Measurements from ENCODE around the gene RARS1.

The RARS1 gene

GRCh38 chr5:168486136-168486879, at the start of gene RARS1:
Gene RARS1, plus strand, starts transcription at chr5:168486471. Its CDS starts 28 bp downstream, at chr5:168486499.
- in situ Hi-C loops (cut with MboI; ENCODE audit: low sequenced_read_pairs), result loop anchor here (25.0 kb wide), 1 partner anchor 1101 kb away; the partner anchor contains the start of gene SPDL1
- peak; percentile 91 to 95 for DNase-seq (ENCODE audit: low spot score in 2 of 2)
- Histone ChIP-seq H3K4me1 (peaks cover 3% of the 10 kb centered on the region), H3K36me3 (replicated peaks) (peaks cover 41% of the 10 kb centered on the region), H3K27me3 (ENCODE audit: low read depth) (no peaks in the 10 kb centered on the region), H3K9me3 (no peaks in the 10 kb centered on the region), H3K4me3 (peak within 1 kb of the TSS; percentile 98)

GRCh38 chr5:168438349-168438748, 47.9 kb upstream of the RARS1 start:
- no peak for DNase-seq (ENCODE audit: low spot score in 2 of 2)
- Histone ChIP-seq H3K4me3 (no peak overlapping the region), H3K4me1 (no peaks in the 10 kb centered on the region), H3K27me3 (ENCODE audit: low read depth) (no peaks in the 10 kb centered on the region), H3K36me3 (replicated peaks) (no peaks in the 10 kb centered on the region; the same call in 1 of the 2 replicates), H3K9me3 (no peaks in the 10 kb centered on the region)
- in situ Hi-C loops (cut with MboI; ENCODE audit: low sequenced_read_pairs), result no loop called here

GRCh38 chr5:168443533-168443932, 42.7 kb upstream of the RARS1 start:
- no peak overlapping the region for H3K4me3 ChIP-seq
- H3K36me3 ChIP-seq (replicated peaks), result peaks cover 14% of the 10 kb centered on the region; the same call in 1 of the 2 replicates
- no peak for DNase-seq (ENCODE audit: low spot score in 2 of 2)
- H3K27me3 ChIP-seq (ENCODE audit: low read depth), result no peaks in the 10 kb centered on the region
- no peaks in the 10 kb centered on the region for H3K4me1 ChIP-seq
- no peaks in the 10 kb centered on the region for H3K9me3 ChIP-seq
- in situ Hi-C loops (cut with MboI; ENCODE audit: low sequenced_read_pairs), result no loop called here

- Histone ChIP-seq H3K4me3 (no peak overlapping the region), H3K36me3 (replicated peaks) (peaks cover 14% of the 10 kb centered on the region; the same call in 1 of the 2 replicates), H3K4me1 (no peaks in the 10 kb centered on the region), H3K9me3 (no peaks in the 10 kb centered on the region), H3K27me3 (ENCODE audit: low read depth) (no peaks in the 10 kb centered on the region)
- no peak for DNase-seq (ENCODE audit: low spot score in 2 of 2)
- in situ Hi-C loops (cut with MboI; ENCODE audit: low sequenced_read_pairs), result no loop called here
Observed at GRCh38 chr5:168443950-168444700, 42.1 kb upstream of the RARS1 start.

- in situ Hi-C loops (cut with MboI; ENCODE audit: low sequenced_read_pairs), result no loop called here
- no peak for DNase-seq (ENCODE audit: low spot score in 2 of 2)
- no peak overlapping the region for H3K4me3 ChIP-seq
Observed at GRCh38 chr5:168446983-168447619, 39.2 kb upstream of the RARS1 start.

GRCh38 chr5:168447808-168448207, 38.5 kb upstream of the RARS1 start:
- Histone ChIP-seq H3K27me3 (ENCODE audit: low read depth) (no peaks in the 10 kb centered on the region), H3K36me3 (replicated peaks) (peaks cover 14% of the 10 kb centered on the region; the same call in 1 of the 2 replicates), H3K4me1 (no peaks in the 10 kb centered on the region), H3K9me3 (no peaks in the 10 kb centered on the region), H3K4me3 (no peak overlapping the region)
- in situ Hi-C loops (cut with MboI; ENCODE audit: low sequenced_read_pairs), result no loop called here
- no peak for DNase-seq (ENCODE audit: low spot score in 2 of 2)

More at GRCh38 chr5:168446983-168447619, 39.2 kb upstream of the RARS1 start:
- Histone ChIP-seq H3K27me3 (ENCODE audit: low read depth) (no peaks in the 10 kb centered on the region), H3K9me3 (no peaks in the 10 kb centered on the region), H3K36me3 (replicated peaks) (peaks cover 14% of the 10 kb centered on the region; the same call in 1 of the 2 replicates), H3K4me1 (no peaks in the 10 kb centered on the region)

- no peak for DNase-seq (ENCODE audit: low spot score in 2 of 2)
- H3K27me3 ChIP-seq (ENCODE audit: low read depth), result no peaks in the 10 kb centered on the region
- H3K4me1 ChIP-seq, result no peaks in the 10 kb centered on the region
- H3K4me3 ChIP-seq, result no peak overlapping the region
- in situ Hi-C loops (cut with MboI; ENCODE audit: low sequenced_read_pairs), result no loop called here
- no peaks in the 10 kb centered on the region for H3K9me3 ChIP-seq
- peaks cover 6% of the 10 kb centered on the region; the same call in 1 of the 2 replicates for H3K36me3 ChIP-seq (replicated peaks)
Observed at GRCh38 chr5:168449166-168449565, 37.1 kb upstream of the RARS1 start.

- in situ Hi-C loops (cut with MboI; ENCODE audit: low sequenced_read_pairs), result no loop called here
- DNase-seq (ENCODE audit: low spot score in 2 of 2), result no peak
- Histone ChIP-seq H3K9me3 (no peaks in the 10 kb centered on the region), H3K27me3 (ENCODE audit: low read depth) (no peaks in the 10 kb centered on the region), H3K4me3 (no peak overlapping the region), H3K4me1 (no peaks in the 10 kb centered on the region), H3K36me3 (replicated peaks) (peaks cover 2% of the 10 kb centered on the region)
Observed at GRCh38 chr5:168451565-168451964, 34.7 kb upstream of the RARS1 start.

- no peak for DNase-seq (ENCODE audit: low spot score in 2 of 2)
- in situ Hi-C loops (cut with MboI; ENCODE audit: low sequenced_read_pairs), result no loop called here
- Histone ChIP-seq H3K4me1 (no peaks in the 10 kb centered on the region), H3K36me3 (replicated peaks) (peaks cover 9% of the 10 kb centered on the region; the same call in 1 of the 2 replicates), H3K9me3 (no peaks in the 10 kb centered on the region), H3K27me3 (ENCODE audit: low read depth) (no peaks in the 10 kb centered on the region), H3K4me3 (no peak overlapping the region)
Observed at GRCh38 chr5:168455201-168455600, 31.1 kb upstream of the RARS1 start.

GRCh38 chr5:168457542-168457941, 28.7 kb upstream of the RARS1 start:
- Histone ChIP-seq H3K27me3 (ENCODE audit: low read depth) (no peaks in the 10 kb centered on the region), H3K4me3 (no peak overlapping the region), H3K36me3 (replicated peaks) (peaks cover 9% of the 10 kb centered on the region), H3K9me3 (no peaks in the 10 kb centered on the region), H3K4me1 (no peaks in the 10 kb centered on the region)
- no peak for DNase-seq (ENCODE audit: low spot score in 2 of 2)
- in situ Hi-C loops (cut with MboI; ENCODE audit: low sequenced_read_pairs), result no loop called here

- no peak for DNase-seq (ENCODE audit: low spot score in 2 of 2)
- no peaks in the 10 kb centered on the region for H3K4me1 ChIP-seq
- in situ Hi-C loops (cut with MboI; ENCODE audit: low sequenced_read_pairs), result no loop called here
- H3K9me3 ChIP-seq, result no peaks in the 10 kb centered on the region
- H3K36me3 ChIP-seq (replicated peaks), result peaks cover 15% of the 10 kb centered on the region
- no peak overlapping the region for H3K4me3 ChIP-seq
- no peaks in the 10 kb centered on the region for H3K27me3 ChIP-seq (ENCODE audit: low read depth)
Observed at GRCh38 chr5:168460606-168461005, 25.7 kb upstream of the RARS1 start.

GRCh38 chr5:168463081-168463480, 23.2 kb upstream of the RARS1 start:
- no peak for DNase-seq (ENCODE audit: low spot score in 2 of 2)
- H3K4me1 ChIP-seq, result no peaks in the 10 kb centered on the region
- H3K36me3 ChIP-seq (replicated peaks), result peaks cover 22% of the 10 kb centered on the region
- H3K27me3 ChIP-seq (ENCODE audit: low read depth), result no peaks in the 10 kb centered on the region
- in situ Hi-C loops (cut with MboI; ENCODE audit: low sequenced_read_pairs), result no loop called here
- no peak overlapping the region for H3K4me3 ChIP-seq
- no peaks in the 10 kb centered on the region for H3K9me3 ChIP-seq

GRCh38 chr5:168464214-168464613, 22.1 kb upstream of the RARS1 start:
- Histone ChIP-seq H3K4me1 (no peaks in the 10 kb centered on the region), H3K27me3 (ENCODE audit: low read depth) (no peaks in the 10 kb centered on the region), H3K4me3 (no peak overlapping the region), H3K36me3 (replicated peaks) (peaks cover 23% of the 10 kb centered on the region), H3K9me3 (no peaks in the 10 kb centered on the region)
- in situ Hi-C loops (cut with MboI; ENCODE audit: low sequenced_read_pairs), result no loop called here
- DNase-seq (ENCODE audit: low spot score in 2 of 2), result no peak

- Histone ChIP-seq H3K9me3 (no peaks in the 10 kb centered on the region), H3K36me3 (replicated peaks) (peaks cover 23% of the 10 kb centered on the region), H3K4me1 (no peaks in the 10 kb centered on the region), H3K4me3 (no peak overlapping the region), H3K27me3 (ENCODE audit: low read depth) (no peaks in the 10 kb centered on the region)
- in situ Hi-C loops (cut with MboI; ENCODE audit: low sequenced_read_pairs), result no loop called here
- DNase-seq (ENCODE audit: low spot score in 2 of 2), result no peak
Observed at GRCh38 chr5:168464641-168465040, 21.6 kb upstream of the RARS1 start.

Data from HAP-1 (cell line).